ENCODE data around the gene PRIM1.
"Not testable (repeated sequence)": the region's sequence is repeated elsewhere in the genome, so short reads cannot be mapped to it uniquely, and the experiment has no call there.

DNA sequence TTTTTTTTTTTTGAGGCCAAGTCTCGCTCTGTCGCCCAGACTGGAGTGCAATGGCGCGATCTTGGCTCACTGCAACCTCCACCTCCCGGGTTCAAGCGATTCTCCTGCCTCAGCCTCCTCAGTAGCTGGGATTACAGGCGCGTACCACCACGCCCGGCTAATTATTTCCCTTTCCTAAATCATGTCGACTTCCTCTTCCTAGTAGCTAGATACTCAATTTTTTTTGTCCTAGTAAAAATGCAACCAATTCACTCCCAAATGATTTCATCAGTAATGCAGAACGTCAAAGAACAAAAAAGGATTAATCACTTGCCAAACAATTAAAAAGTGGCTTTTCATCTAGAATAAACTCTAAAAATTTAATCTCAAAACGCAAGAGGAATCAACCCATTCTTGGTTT lies 1.5 kb downstream of the PRIM1 start:
- not testable (repeated sequence) for TF ChIP-seq POLR2A (IDR thresholded peaks at IDR 0.05)
- TF ChIP-seq, protein P1, sequence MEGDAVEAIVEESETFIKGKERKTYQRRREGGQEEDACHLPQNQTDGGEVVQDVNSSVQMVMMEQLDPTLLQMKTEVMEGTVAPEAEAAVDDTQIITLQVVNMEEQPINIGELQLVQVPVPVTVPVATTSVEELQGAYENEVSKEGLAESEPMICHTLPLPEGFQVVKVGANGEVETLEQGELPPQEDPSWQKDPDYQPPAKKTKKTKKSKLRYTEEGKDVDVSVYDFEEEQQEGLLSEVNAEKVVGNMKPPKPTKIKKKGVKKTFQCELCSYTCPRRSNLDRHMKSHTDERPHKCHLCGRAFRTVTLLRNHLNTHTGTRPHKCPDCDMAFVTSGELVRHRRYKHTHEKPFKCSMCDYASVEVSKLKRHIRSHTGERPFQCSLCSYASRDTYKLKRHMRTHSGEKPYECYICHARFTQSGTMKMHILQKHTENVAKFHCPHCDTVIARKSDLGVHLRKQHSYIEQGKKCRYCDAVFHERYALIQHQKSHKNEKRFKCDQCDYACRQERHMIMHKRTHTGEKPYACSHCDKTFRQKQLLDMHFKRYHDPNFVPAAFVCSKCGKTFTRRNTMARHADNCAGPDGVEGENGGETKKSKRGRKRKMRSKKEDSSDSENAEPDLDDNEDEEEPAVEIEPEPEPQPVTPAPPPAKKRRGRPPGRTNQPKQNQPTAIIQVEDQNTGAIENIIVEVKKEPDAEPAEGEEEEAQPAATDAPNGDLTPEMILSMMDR (IDR thresholded peaks at IDR 0.05), result not testable (repeated sequence)

All from lower leg skin (tissue), 3 donors.